SIG-M5 treated with dmso at 0.1 percent for 504 hours (cell line): ENCODE measurements around the gene CNMD.
"Not testable (repeated sequence)": the region's sequence is repeated elsewhere in the genome, so short reads cannot be mapped to it uniquely, and the experiment has no call there.

Experiments used
- DNase-seq: peaks from one replicate; lab custom pipeline; 2025; ENCODE audit not compliant: unreplicated experiment; lab: John Stamatoyannopoulos, UW

Gene CNMD

DNA sequence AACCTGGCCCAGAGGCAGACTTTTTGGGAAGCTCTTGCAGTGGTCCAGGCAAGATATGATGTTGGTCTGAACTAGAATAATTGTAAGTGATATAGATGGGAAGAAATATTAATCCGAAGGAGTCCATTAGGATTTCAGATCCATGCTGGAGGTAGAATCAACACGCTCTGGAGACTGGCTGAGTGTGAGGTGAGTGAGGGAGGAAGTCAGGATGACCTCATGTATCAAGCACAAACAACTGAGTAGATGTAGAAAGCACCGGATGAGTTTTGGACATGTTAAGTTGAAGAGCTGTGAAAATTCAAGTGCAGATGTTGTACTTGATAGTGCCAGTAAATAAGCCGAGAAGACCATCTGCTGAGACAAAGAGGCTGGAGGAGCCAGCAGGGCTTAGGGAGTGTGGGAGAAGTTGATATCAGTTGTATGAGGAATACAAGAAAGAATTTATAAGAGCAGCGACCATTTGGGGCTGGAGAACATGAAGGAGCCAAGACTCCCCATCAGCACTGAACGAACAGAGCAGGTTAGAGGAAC, 5.3 kb upstream of the CNMD start:
- DNase-seq: no peak

DNA sequence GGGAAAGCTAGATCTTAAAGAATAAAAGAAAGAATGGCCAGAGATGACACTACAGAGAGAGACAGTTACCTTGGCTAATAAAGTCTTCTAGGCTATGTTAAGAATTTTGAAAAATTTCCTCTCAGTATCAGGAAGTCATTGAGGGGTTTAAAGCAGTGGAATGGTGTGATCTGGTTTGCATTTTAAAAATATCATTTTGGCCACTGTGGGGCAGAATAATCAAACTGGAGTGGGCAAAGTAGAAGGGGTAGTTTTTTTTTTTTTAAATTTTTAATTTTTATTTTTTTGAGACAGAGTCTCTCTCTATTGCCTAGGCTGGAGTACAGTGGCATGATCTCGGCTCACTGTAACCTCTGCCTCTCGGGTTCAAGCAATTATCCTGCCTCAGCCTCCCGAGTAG, 4.4 kb upstream of the CNMD start:
- DNase-seq: no peak

DNA sequence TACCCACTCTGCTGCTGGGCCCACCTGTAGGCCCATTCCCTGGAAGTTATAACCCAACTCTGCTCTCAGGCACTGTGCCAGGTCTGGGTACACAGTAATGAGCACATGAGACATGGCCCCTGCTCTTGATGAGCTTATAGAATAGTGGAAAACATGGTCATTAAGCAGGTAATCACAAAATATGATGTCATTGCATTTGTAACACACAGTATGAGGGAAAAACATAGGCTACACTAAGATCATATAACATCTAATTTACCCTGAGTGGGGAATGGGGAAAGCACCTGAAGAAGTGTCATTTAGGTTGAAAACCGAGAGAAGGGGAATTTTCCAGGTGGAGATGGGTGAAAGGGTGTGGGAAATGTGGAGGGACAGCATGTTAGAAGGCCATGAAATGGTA, 3.9 kb upstream of the CNMD start:
- DNase-seq: no peak

DNA sequence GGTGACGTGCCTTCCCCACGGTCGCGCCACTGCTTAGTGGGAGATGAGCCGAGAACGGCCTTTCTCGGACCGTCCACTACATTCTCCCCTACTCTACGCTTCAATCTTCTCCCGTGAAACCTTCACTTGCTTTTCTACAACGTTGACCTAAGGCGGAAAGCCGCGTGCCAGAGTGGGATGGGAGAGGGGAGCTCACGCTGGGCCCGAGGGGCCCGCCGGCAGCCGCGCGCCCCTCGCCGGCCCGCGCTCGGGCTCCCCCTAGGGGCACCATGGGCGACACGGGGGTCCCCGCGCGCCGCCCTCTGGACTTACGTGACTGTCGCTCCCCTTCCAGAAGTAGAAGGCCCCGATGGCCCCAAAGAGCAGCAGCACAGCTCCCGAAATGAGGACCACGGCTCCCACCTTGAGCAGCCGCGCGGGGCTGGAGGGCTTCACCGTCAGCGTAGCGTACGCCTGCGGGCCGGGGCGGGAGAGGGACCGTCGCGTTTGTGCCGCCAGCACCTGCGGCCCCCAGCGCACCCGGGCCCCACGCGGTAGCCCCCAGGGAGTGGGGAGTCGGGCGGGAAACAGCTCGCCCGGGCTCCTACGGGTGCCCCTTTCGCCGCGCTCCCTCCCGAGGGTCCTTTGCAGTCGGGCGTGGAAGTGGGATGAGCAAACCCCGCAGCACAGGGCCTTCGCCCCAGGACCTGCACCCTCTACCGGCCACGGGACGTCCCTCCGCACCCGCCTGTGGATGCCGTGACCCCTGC, 727 bp downstream of the CNMD start:
- no peak for DNase-seq

DNA sequence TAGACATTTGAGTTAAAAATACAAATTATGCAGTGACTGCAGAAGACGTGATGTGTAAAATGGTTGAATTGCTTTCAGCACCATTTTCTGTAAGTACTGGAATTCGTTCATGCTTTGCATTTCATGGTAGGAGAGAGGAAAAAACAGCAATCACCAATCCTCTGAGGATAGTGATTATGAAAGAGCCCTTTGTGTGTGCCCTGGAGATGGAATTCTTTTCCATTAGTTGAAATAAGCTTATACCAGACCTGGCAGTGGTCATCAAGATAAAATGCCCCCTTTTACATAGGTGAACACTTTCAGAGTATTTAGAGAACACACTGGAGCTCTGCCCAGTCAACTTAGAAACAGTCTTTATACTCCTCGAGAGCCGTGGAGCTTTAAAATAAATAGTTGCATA, 1.7 kb downstream of the CNMD start:
- DNase-seq: no peak

DNA sequence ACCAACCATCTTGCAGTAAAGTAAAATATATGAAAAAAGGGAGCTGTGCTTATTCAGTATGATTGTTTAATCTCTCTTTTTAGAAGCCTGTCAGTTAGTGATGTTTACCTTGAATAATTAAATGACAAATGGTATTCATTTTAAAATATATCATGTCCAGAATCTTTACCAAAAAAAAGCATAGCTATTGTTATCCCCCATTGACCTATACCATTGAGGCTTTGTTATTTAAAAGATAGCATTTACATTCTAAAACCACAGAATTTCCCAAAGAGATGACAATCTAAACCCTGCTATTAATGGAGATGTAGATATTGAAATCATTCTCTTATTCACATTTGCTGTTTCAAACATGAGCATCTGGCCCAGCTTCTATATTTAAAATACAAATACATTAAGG, 2.2 kb downstream of the CNMD start:
- DNase-seq: no peak

DNA sequence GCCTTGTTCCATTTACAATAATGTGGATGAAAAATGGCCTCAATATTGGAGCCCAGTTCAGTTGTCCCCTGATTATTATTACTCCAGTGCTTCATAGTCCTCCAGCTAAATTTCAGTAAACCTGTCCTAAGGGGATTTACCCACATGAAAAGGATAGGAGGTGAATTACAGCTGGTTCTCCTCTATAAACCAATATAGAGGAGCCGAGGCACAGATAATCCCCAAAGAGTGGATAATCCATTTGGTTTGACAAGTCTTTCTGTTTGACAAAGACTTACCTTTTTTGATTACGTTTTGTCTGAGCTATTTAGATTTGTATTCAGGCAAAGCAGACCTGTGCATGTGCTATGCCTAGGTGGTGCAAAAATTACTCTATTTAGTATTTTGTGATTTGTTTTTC, 2.7 kb downstream of the CNMD start:
- no peak for DNase-seq

DNA sequence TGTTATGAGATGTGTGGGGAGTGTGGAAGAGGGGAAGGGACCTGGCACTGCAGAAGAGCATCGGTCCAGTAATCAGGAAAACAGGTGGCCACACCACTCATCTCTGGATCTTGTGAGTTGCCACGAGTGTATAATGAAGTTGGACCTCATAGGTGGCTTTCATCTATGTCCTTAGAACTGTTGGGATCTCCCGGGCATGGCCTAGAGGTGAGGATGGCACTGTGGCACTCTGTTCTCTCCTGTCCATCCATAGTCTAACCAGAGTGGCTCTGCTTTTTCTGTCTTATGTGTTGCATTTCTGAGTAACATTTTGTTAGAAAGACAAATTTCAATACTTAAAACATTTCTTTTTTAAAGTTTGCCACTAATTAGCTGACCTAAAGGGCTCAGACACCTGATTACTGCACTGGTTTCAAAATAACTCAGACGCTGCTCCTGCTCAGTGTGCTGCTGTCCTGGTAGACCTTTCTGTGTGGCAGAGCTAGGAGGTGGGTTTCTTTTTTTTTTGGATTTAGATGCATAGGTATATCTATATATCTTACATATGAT, 5.5 kb downstream of the CNMD start:
- no peak for DNase-seq

DNA sequence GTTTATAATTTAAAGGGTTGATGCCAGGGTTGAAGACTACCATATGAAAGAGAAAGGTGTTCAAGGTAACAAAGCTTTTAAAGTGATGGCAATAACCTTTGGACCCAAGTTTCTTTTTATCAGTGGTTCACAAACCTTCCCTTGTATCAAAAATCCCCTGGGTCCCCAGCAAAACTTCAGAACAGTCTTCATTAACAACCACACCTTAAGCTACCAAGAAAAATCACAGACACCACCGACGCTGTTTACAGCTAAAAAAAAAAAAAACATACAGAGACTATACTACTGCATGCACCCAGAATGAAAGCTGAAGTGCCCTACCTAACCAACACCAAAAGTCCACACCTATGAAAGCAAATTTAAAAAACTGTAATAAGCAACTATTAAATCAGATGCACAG, 13.4 kb downstream of the CNMD start:
- no peak for DNase-seq

DNA sequence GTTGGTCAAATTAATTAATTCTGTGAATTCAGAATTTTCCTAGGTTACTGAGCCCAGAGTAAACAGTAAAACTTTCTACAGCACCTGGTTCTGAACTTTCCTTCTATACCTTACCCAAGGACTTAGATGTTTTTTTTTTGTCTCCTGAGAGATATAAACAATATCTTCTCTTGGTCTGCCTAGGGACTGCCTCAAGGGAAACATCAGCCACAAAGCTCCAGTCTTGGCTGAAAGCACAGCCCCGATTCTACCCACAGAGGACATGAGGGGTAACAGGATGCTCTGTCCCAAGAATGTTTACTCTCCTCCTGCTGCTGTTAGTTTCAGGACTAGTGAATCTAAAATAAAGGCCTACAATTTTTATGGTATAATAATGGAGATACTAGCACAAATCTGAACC, 14.3 kb downstream of the CNMD start:
- DNase-seq: no peak

DNA sequence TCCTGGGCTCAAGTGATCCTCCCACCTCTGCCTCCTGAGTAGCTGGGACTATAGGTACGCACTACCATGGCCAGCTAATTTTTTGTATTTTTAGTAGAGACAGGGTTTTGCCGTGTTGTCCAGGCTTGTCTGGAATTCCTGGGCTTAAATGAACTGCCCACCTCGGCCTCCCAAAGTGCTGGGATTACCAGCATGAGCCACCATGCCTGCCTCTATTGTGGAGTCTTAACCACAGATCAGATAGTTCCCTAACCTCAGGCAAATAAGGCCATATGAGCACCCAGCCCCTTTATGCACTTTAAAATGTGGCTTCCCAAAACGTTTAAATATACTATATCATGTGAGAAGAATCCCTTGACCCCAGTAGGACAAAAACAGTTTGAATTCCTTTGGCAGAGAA, 16.4 kb downstream of the CNMD start:
- DNase-seq: no peak

DNA sequence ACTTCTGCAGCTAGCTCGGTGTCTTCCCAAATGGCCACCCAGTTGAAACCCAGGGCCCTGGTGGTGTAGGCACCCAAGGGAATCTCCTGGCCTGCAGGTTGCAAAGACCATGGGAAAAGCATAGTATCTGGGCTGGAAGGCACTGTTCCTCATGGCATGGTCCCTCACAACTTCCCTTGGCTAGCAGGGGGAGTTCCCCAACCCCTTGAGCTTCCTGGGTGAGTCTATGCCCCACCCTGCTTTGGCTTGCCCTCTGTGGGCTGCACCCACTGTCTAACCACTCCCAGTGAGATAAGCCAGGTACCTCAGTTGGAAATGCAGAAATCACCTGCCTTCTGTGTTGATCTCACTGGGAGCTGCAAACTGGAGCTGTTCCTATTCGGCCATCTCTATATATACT, 18.3 kb downstream of the CNMD start:
- not testable (repeated sequence) for DNase-seq

DNA sequence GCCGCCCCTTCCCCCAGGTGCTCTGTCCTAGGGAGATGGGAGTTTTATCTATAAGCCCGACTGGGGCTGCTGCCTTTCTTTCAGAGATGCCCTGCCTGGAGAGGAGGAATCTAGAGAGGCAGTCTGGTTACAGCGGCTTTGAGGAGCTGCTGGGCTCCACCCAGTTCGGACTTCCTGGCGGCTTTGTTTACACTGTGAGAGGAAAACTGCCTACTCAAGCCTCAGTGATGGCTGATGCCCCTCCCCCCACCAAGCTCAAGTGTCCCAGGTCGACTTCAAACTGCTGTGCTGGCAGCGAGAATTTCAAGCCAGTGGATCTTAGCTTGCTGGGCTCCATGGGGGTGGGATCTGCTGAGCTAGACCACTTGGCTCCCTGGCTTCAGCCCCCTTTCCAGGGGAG, 18.7 kb downstream of the CNMD start:
- not testable (repeated sequence) for DNase-seq

DNA sequence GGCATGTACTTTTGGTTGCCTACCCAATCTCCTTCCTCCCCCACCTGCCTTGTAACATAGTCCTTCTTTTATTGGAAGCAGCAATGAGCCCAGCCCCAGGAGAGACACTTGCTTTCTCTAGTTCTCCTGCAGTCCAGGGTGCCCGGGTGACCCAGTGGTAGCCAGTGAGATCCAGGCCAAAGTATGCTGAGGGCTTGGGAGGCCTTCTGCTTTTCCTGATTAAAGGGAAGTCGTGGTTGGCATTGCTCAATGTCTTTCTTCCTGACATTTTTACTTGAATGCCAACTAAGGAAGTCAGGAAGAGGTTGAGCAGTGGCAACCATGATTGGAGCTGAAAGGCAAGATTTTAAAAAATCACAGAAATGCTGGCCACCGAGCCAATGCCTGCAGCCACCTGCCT, 25.7 kb downstream of the CNMD start:
- DNase-seq: peak; percentile 8

DNA sequence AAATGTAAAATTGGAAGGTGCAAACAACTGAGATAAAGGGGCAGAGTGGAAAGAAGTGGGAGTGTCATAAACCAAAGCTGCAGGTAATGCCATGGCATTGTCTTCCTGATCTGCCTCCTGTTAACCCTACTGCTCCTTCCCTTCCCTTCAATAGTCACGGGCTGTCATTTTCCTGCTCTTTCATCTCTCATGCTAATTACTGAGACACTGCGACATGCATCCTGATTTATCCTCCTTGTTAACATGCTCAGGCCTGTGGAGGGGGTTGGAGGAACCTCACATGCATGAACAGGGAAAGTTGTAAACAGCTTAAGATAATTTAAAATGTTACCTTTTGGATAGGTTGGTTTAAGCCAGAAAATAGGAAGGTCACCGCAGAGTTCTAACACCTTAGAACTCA, 27.2 kb downstream of the CNMD start:
- DNase-seq: no peak

DNA sequence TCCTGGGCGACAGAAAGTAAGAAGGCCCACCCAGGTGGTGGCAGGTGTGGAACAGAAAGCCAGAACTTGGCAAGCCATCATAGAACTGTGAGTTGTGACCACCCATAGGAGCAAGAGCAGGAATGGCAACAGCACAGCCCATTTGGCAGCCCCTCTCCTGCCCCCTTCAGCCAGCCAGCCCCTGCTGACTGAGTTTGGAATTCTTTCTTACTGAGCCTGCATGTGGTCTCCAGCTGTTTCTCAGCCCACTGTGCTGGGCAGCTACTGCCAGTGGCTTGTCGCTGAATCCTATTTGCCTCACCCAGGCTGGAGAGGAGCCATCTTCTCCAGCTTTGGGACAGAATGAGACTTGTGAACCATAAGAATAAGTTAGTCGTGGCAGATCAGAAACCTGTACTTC, 28.3 kb downstream of the CNMD start:
- no peak for DNase-seq

DNA sequence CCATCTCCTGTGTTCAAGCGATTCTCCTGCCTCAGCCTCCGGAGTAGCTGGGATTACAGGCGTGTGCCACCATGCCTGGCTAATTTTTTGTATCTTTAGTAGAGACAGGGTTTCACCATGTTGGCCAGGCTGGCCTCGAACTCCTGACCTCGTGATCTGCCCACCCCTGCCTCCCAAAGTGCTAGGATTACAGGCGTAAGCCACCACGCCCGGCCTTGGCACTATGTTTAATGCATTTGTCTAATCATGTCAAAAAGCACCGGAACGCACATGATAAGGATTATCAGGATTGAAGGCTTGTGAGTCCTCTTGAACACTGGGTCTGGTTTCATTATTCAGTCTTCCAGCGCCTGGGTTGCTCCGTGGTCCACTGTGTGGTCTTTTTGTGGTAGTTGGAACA, 31.4 kb downstream of the CNMD start:
- DNase-seq: not testable (repeated sequence)

DNA sequence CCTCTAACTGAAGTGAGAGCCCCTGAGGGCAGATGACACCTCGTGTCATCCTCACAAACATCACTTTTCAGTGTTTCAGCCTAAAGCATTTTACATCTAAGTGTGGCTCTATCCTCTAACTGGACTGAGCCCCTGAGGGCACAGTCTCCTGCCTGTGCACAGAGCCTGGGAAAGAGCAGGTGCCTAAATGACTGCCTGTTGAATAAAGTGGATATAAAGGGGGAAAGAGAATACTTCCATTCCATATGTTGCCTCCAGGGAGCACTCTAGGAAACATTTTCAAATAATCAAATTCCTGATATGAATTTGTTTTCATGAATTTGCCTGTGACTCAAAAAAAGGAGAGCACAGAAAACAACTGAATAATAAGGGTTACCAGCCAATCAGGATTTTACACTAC, 32.2 kb downstream of the CNMD start:
- no peak for DNase-seq

DNA sequence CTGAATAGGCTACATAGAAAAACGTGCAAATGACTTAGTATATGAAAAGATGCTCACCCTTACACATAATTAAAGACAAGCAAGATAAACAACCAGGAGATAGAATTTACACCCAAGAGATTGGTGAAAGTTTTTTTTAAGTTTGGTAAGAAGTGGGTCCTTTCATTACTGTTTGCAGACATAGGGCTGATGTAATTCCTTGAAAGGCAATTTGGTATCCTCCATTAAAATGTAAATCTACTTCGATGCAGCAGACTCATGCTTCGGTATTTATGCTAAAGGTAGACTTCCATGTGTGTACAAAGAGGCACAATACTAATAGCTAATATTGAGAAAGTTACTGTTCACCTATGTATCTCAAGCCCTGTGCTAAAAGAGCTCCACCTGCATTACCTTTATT, 33.5 kb downstream of the CNMD start:
- no peak for DNase-seq

DNA sequence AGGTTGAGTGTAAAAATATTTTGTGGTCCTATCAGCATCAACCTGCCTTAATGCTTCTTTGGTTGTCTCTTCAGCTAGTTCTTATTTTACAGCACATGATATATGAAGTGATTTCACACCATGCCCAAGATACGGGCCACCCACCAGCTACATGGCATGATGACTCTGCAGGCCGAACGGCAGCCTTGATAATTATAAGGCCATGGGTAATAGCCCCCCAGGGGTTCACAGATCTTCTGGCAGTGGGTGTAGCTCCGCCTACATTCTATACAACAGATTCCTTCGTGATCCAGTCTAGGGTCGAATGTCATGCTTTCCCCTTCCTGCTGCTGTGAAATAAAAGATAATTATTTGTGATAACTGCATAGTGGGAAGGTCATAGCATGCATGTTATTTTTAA, 36.1 kb downstream of the CNMD start:
- no peak for DNase-seq

DNA sequence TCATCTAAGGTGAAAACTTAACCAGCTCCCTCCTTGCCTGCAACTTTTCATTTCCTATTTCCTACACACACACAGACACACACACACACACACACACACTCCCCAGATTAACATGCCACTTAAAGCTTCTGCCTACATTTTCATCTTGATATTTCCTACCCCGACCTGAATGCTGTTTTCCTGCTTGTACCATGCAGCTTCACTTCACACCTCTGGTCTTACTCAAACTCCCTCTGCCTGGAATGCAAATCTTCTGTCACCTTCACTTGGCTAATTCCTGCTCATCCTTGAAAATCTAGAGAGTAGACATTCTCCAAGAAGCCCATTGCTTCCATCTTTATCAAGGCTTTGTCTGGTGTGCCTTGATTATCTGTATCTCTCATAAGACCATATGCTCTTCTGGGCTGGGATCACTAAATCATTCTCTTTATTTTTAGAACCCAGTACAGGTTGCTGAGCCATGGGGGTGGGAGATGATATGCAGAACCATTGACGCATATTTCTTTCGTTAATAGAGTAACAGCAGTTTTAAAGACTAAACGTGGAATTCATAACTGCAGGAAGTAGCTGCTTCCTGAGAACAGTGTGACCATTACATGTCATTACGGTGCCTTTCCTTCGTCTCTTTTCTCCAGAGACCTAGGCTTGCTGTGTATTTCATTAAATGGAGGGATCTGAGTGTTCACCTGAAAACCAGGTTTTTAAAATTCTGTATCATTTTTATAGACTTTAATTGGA, 37.7 kb downstream of the CNMD start:
- DNase-seq: no peak

DNA sequence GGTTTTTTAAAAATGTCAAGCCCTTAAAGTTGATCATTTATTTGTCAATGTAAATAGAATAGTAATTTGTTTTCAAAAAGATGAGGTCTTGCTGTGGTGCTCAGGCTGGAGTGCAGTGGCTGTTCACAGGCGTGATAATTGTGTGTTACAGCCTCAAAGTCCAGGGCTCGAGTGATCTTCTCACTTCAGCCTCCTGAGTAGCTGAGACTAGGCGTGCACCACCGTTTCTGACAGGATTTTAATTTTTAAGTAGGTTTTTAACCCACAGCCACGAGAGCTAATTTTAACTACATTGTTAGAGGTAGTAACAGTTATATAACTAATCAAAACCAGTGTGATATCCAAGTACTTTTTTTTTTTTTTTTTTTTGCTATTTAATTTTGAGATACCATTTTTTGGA, 43.1 kb downstream of the CNMD start:
- DNase-seq: no peak
